HepG2 (cell line): Measurements from ENCODE around the gene PA2G4. TPM values are rescaled to one million over a fixed set of nuclear protein-coding genes. Genes with fewer than 3 reads are reported as not detected.

Source experiments
- ATAC-seq: fragments of 200-7000 bp; cut with Tn5 transposase; 3 replicates; pipeline ENCODE4 v1.9.1; 2020; ENCODE audit warnings: mild to moderate bottlenecking, moderate library complexity
- BruUV-seq: library from RNA; stranded (reverse); fragments of 400-500 nt; replicated peaks from 2 replicates; lab custom pipeline; 2021; lab: Mats Ljungman, UMichigan
- CTCF ChIA-PET: fragments of 300-600 bp; formaldehyde crosslinking; extraction: SDS; loops from one replicate; lab custom pipeline; 2021; ENCODE audit warnings: low total read pairs, inconsistent platforms, low intra/inter-chr PET ratio; lab: Yijun Ruan, JAX
- POLR2A ChIA-PET: fragments of 350-600 bp; sonication (Branson Sonifier 250); formaldehyde crosslinking; loops from one replicate; lab custom pipeline; 2020; ENCODE audit warnings: antibody characterized with exemption, inconsistent platforms; lab: Yijun Ruan, JAX
- DNase-seq: peaks from one replicate; pipeline ENCODE4 v3.0.0-alpha.2; 2015; ENCODE audit warnings: low spot score
- FAIRE-seq: peaks from 3 replicates; lab custom pipeline; 2011; peaks lifted over from hg19 to GRCh38; lab: Jason Lieb, UNC
- H2AFZ ChIP-seq: one replicate; pipeline ENCODE4 v1.6.1; 2011; ENCODE audit warnings: low read length, inconsistent platforms
- H3K27ac ChIP-seq: fragments of 300-600 bp; 3 replicates; pipeline ENCODE4 v1.8.0; 2011; ENCODE audit warnings: mixed run types, mild to moderate bottlenecking, mixed read lengths, low read length, inconsistent platforms; ENCODE audit not compliant: insufficient read depth; ENCODE audit errors: extremely low read length
- H3K27me3 ChIP-seq, 2 experiments: fragments of 200-600 bp in 1 of 2; 2 replicates in 1 of 2; 3 replicates in 1 of 2; pipeline versions ENCODE4 v1.6.0 to v1.8.0; 2011; ENCODE audit warnings: low read length in 2 of 2, mild to moderate bottlenecking in 2 of 2, moderate library complexity in 2 of 2, inconsistent platforms in 1 of 2; ENCODE audit not compliant: insufficient read depth in 2 of 2, control insufficient read depth in 1 of 2
- H3K36me3 ChIP-seq, 2 experiments: fragments of 200-600 bp in 1 of 2; replicated peaks in 1 of 2; 2 replicates in 1 of 2; 3 replicates in 1 of 2; pipeline versions ENCODE4 v1.5.1 to v1.8.0; 2011; ENCODE audit warnings: low read length in 2 of 2, inconsistent platforms in 1 of 2; ENCODE audit not compliant: insufficient read depth in 2 of 2, control insufficient read depth in 1 of 2
- H3K4me1 ChIP-seq: 2 replicates; pipeline ENCODE4 v1.5.1; 2012; ENCODE audit warnings: low read length, inconsistent platforms; ENCODE audit not compliant: insufficient read depth
- H3K4me2 ChIP-seq: 2 replicates; pipeline ENCODE4 v1.6.0; 2011; ENCODE audit warnings: low read depth, low read length, inconsistent platforms
- H3K4me3 ChIP-seq, 3 experiments: fragments of 200-600 bp in 1 of 3; sonication (generic), shearing (Covaris generic) in 1 of 3; replicated peaks in 1 of 3; 2 replicates each; pipeline ENCODE4 v1.5.1; 2011 to 2016; ENCODE audit warnings: low read length in 3 of 3, inconsistent platforms in 2 of 3, low read depth in 2 of 3, mild to moderate bottlenecking in 2 of 3, control low read depth in 1 of 3, mixed read lengths in 1 of 3; ENCODE audit not compliant: insufficient read depth in 1 of 3
- H3K79me2 ChIP-seq: one replicate; pipeline ENCODE4 v1.6.1; 2011; ENCODE audit warnings: low read length, inconsistent platforms; ENCODE audit not compliant: insufficient read depth
- H3K9ac ChIP-seq: 2 replicates; pipeline ENCODE4 v1.6.0; 2011; ENCODE audit warnings: mild to moderate bottlenecking, low read depth, low read length, inconsistent platforms; ENCODE audit not compliant: insufficient read depth
- H3K9me3 ChIP-seq: 2 replicates; pipeline ENCODE4 v1.5.1; 2012; ENCODE audit warnings: mild to moderate bottlenecking, low read length
- H4K20me1 ChIP-seq: 2 replicates; pipeline ENCODE4 v1.6.0; 2011; ENCODE audit warnings: inconsistent platforms, mild to moderate bottlenecking, low read length, moderate library complexity; ENCODE audit not compliant: insufficient read depth
- CENPT ChIP-seq: sonication (generic); formaldehyde crosslinking; IDR thresholded peaks from 2 replicates; pipeline ENCODE4 v1.8.0; 2022; ENCODE audit warnings: low read depth, mild to moderate bottlenecking, moderate library complexity, missing genetic modification reagents
- CHD2 ChIP-seq: IDR thresholded peaks from 2 replicates; pipeline ENCODE4 v1.6.1; 2011; ENCODE audit warnings: low read depth, low read length, improper control_type of control experiment
- CHD4 ChIP-seq: fragments of 200-600 bp; sonication (generic); IDR thresholded peaks from 2 replicates; pipeline ENCODE4 v1.7.0; 2017; ENCODE audit warnings: mild to moderate bottlenecking, low read length, borderline replicate concordance
- GZF1 ChIP-seq: sonication (generic); formaldehyde crosslinking; IDR thresholded peaks from 2 replicates; pipeline ENCODE4 v1.5.1; 2020; ENCODE audit warnings: mild to moderate bottlenecking, missing genetic modification reagents
- MBD4 ChIP-seq: IDR thresholded peaks from 2 replicates; pipeline ENCODE4 v1.6.1; 2012; ENCODE audit warnings: low read length, inconsistent platforms, borderline replicate concordance
- NBN ChIP-seq: fragments of 450-650 bp; conservative IDR thresholded peaks from 2 replicates; pipeline ENCODE4 v1.6.1; 2017
- NCOR1 ChIP-seq: fragments of 200-600 bp; sonication (generic); IDR thresholded peaks from 2 replicates; pipeline ENCODE4 v1.7.0; 2017; ENCODE audit warnings: antibody characterized with exemption, low read length, borderline replicate concordance
- RAD21 ChIP-seq: fragments of 450-650 bp; formaldehyde crosslinking; IDR thresholded peaks from 2 replicates; pipeline ENCODE4 v1.5.0; 2020; ENCODE audit warnings: mild to moderate bottlenecking
- SSRP1 ChIP-seq: IDR thresholded peaks from 2 replicates; pipeline ENCODE4 v1.6.1; 2016; ENCODE audit warnings: control low read depth
- ZEB1 ChIP-seq: IDR thresholded peaks from 2 replicates; pipeline ENCODE4 v1.6.1; 2012; ENCODE audit warnings: mild to moderate bottlenecking, low read depth, inconsistent platforms; ENCODE audit not compliant: insufficient replicate concordance
- ZFP36 ChIP-seq: fragments of 150-350 bp; IDR thresholded peaks from 2 replicates; pipeline ENCODE4 v1.6.1; 2018; ENCODE audit warnings: borderline replicate concordance, low read length, low read depth; ENCODE audit not compliant: partially characterized antibody
- ZNF430 ChIP-seq: sonication (generic); formaldehyde crosslinking; IDR thresholded peaks from 2 replicates; pipeline ENCODE4 v1.9.0; 2021; ENCODE audit warnings: mild to moderate bottlenecking, missing genetic modification reagents
- ZNF460 ChIP-seq: sonication (generic); formaldehyde crosslinking; IDR thresholded peaks from 2 replicates; pipeline ENCODE4 v1.5.1; 2020; ENCODE audit warnings: missing genetic modification reagents, mild to moderate bottlenecking, borderline replicate concordance
- ZNF670 ChIP-seq: sonication (generic); formaldehyde crosslinking; IDR thresholded peaks from 2 replicates; pipeline ENCODE4 v1.8.0; 2022; ENCODE audit warnings: mild to moderate bottlenecking, missing genetic modification reagents, borderline replicate concordance
- WGBS: methylation state at CpG from one replicate; pipeline ENCODE4 v1.1.6; 2017; ENCODE audit warnings: low lambda C conversion rate; 5-methylcytosine and 5-hydroxymethylcytosine counted together
- in situ Hi-C: cut with HindIII; loops from 2 replicates; pipeline ENCODE4 v1.10.0; 2017; ENCODE audit warnings: low pct_unique_long_range_greater_than_20kb; ENCODE audit not compliant: extremely low pct_ligation_motif_present
- intact Hi-C: fragments of 100-400 bp; cut with micrococcal nuclease; formaldehyde crosslinking; loops from one replicate; pipeline ENCODE4 v1.10.0; 2022; ENCODE audit not compliant: unreplicated experiment
- polyA plus RNA-seq, 8 experiments: library from polyadenylated mRNA; depleted of rRNA in 3 of 8; stranded (reverse) in 7 of 8; unstranded in 1 of 8; fragments of >200 nt; fragmentation: Illumina TruSeq in 4 of 8; extraction: Trizol in 4 of 8; gene quantifications; 2 replicates each; pipeline versions ENCODE4 v1.2.1 to v1.2.3, GENCODE V29; 2011 to 2016; ENCODE audit warnings: low read depth in 4 of 8, missing spikeins in 1 of 8, mixed read lengths in 1 of 8; ENCODE audit not compliant: insufficient read depth in 1 of 8
- total RNA-seq, 5 experiments: library from RNA; depleted of rRNA; stranded (reverse); fragments of >200 nt; fragmentation: Illumina TruSeq; extraction: Trizol; gene quantifications; 2 replicates each; pipeline ENCODE4 v1.2.3, GENCODE V29; 2016; ENCODE audit warnings: low read depth in 1 of 5
- TF ChIP-seq, protein P1 (sequence below): sonication (generic); formaldehyde crosslinking; IDR thresholded peaks from 2 replicates; pipeline ENCODE4 v1.8.0; 2022; ENCODE audit warnings: missing genetic modification reagents, mild to moderate bottlenecking, borderline replicate concordance
- TF ChIP-seq, protein P2 (sequence below): sonication (generic); formaldehyde crosslinking; IDR thresholded peaks from 2 replicates; pipeline ENCODE4 v1.5.0; 2020; ENCODE audit warnings: mild to moderate bottlenecking, missing genetic modification reagents
- TF ChIP-seq, protein P3 (sequence below): sonication (generic); formaldehyde crosslinking; IDR thresholded peaks from 2 replicates; pipeline ENCODE4 v1.4.0; 2020; ENCODE audit warnings: mild to moderate bottlenecking, missing genetic modification reagents, borderline replicate concordance

PA2G4 gene
- total and polyA plus RNA-seq, 2 of the 13 experiments (the other 11 are each of a cell fraction or from before 2014, with no cell fraction given) = 147 to 240 TPM

DNA sequence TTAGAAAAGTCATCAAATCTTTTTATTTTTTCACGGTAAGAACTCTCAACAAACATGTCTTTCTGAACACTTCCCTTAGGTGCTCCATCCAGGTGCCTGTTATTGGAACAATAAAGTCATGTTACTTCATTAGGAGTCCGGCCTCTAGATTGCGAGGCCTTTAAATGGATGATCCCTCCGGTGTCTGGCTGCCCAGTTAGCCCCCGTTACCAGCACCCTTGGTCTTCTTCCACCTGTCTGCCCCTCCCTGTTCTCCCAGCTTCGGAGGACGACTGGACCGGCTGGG is 593 bp upstream of the PA2G4 start:
- Histone ChIP-seq H4K20me1 (peaks cover 4% of the 10 kb centered on the region), H3K79me2 (peaks cover 34% of the 10 kb centered on the region), H2AFZ (no peak overlapping the region), H3K27ac (peak overlapping the region; percentile 64), H3K9me3 (no peaks in the 10 kb centered on the region), H3K4me3 (peak overlapping the region; percentile 50 to 85 (median 60); a peak in 5 of 6 replicates), H3K4me2 (peak overlapping the region; percentile 91), H3K27me3 (no peaks in the 10 kb centered on the region), H3K9ac (peak overlapping the region; percentile 75), H3K4me1 (peaks cover 35% of the 10 kb centered on the region), H3K36me3 (peaks cover 25 to 56% of the 10 kb centered on the region in 2 experiments)
- intact Hi-C loops = loop anchor here (1.0 to 2.0 kb wide), 2 partner anchors 24 to 57 kb away; no protein-coding TSS in a partner anchor
- 24% methylated on average over 8 of the region's 8 CpGs for WGBS
- in situ Hi-C loops = loop anchor here (5.0 kb wide), 1 partner anchor 56 kb away; no protein-coding TSS in a partner anchor
- peak; percentile 24 for DNase-seq
- POLR2A ChIA-PET = interaction anchor here (0.8 to 6.5 kb wide), 29 partner anchors 8 to 375 kb away, joined by 3 to 279 read pairs (median 5); partner anchors contain the start of genes CD63, COQ10A, ERBB3 and ESYT1
- FAIRE-seq = no peak
- CTCF ChIA-PET = no interaction called here
- ATAC-seq = no peak
- BruUV-seq = no TSS peak
- TF ChIP-seq, protein P1, sequence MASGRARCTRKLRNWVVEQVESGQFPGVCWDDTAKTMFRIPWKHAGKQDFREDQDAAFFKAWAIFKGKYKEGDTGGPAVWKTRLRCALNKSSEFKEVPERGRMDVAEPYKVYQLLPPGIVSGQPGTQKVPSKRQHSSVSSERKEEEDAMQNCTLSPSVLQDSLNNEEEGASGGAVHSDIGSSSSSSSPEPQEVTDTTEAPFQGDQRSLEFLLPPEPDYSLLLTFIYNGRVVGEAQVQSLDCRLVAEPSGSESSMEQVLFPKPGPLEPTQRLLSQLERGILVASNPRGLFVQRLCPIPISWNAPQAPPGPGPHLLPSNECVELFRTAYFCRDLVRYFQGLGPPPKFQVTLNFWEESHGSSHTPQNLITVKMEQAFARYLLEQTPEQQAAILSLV = no peak
- TF ChIP-seq, protein P2, sequence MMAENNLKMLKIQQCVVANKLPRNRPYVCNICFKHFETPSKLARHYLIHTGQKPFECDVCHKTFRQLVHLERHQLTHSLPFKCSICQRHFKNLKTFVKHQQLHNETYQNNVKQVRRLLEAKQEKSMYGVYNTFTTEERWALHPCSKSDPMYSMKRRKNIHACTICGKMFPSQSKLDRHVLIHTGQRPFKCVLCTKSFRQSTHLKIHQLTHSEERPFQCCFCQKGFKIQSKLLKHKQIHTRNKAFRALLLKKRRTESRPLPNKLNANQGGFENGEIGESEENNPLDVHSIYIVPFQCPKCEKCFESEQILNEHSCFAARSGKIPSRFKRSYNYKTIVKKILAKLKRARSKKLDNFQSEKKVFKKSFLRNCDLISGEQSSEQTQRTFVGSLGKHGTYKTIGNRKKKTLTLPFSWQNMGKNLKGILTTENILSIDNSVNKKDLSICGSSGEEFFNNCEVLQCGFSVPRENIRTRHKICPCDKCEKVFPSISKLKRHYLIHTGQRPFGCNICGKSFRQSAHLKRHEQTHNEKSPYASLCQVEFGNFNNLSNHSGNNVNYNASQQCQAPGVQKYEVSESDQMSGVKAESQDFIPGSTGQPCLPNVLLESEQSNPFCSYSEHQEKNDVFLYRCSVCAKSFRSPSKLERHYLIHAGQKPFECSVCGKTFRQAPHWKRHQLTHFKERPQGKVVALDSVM (CRISPR knock-in tag) = peak; percentile 73
- peak; percentile 70; the same call in 1 of the 2 replicates for TF ChIP-seq ZNF670
- TF ChIP-seq ZFP36 = no peak
- no peak for TF ChIP-seq ZNF430 (CRISPR knock-in tag)
- TF ChIP-seq, protein P3, sequence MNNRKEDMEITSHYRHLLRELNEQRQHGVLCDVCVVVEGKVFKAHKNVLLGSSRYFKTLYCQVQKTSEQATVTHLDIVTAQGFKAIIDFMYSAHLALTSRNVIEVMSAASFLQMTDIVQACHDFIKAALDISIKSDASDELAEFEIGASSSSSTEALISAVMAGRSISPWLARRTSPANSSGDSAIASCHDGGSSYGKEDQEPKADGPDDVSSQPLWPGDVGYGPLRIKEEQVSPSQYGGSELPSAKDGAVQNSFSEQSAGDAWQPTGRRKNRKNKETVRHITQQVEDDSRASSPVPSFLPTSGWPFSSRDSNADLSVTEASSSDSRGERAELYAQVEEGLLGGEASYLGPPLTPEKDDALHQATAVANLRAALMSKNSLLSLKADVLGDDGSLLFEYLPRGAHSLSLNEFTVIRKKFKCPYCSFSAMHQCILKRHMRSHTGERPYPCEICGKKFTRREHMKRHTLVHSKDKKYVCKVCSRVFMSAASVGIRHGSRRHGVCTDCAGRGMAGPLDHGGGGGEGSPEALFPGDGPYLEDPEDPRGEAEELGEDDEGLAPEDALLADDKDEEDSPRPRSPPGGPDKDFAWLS = no peak; the same call in 1 of the 2 replicates
- TF ChIP-seq MBD4 = peak; percentile 68; the same call in 1 of the 2 replicates
- TF ChIP-seq CHD2 = no peak
- TF ChIP-seq GZF1 (CRISPR knock-in tag) = no peak
- no peak for TF ChIP-seq NCOR1
- no peak for TF ChIP-seq ZNF460
- TF ChIP-seq NBN = no peak
- TF ChIP-seq ZEB1 = no peak
- 0 out of 2 replicates have a peak, but pooled peaks have one; percentile 74 for TF ChIP-seq SSRP1 (CRISPR knock-in tag)
- no peak for TF ChIP-seq CENPT (CRISPR knock-in tag)
- no peak for TF ChIP-seq CHD4
- TF ChIP-seq RAD21 (CRISPR knock-in tag) = peak; percentile 55; the same call in 1 of the 2 replicates
